OCI-LY1 (cell line): Measurements from ENCODE around the gene B3GNT2.

Source experiments
- H2AFZ ChIP-seq: fragments of 200-600 bp; sonication (generic), shearing (Covaris generic); 2 replicates; pipeline ENCODE4 v1.6.0; 2014; ENCODE audit warnings: antibody characterized with exemption, mild to moderate bottlenecking, low read length
- H3F3A ChIP-seq: fragments of 200-600 bp; sonication (generic), shearing (Covaris generic); 2 replicates; pipeline ENCODE4 v1.6.0; 2014; ENCODE audit warnings: mild to moderate bottlenecking, antibody characterized with exemption, low read length, moderate library complexity; ENCODE audit not compliant: insufficient read depth
- H3K27ac ChIP-seq: fragments of 200-600 bp; sonication (generic); 2 replicates; pipeline ENCODE4 v1.5.1; 2014; ENCODE audit warnings: low read length, mixed run types, mild to moderate bottlenecking, low read depth; ENCODE audit not compliant: poor library complexity, severe bottlenecking
- H3K27me3 ChIP-seq: fragments of 200-600 bp; sonication (generic); 2 replicates; pipeline ENCODE4 v1.6.0; 2014; ENCODE audit warnings: antibody characterized with exemption, mild to moderate bottlenecking, low read length, moderate library complexity; ENCODE audit not compliant: insufficient read depth
- H3K36me3 ChIP-seq: fragments of 200-600 bp; sonication (generic); 2 replicates; pipeline ENCODE4 v1.6.1; 2014; ENCODE audit warnings: mild to moderate bottlenecking, antibody characterized with exemption, low read length, moderate library complexity, mixed read lengths; ENCODE audit not compliant: insufficient read depth
- H3K4me1 ChIP-seq: fragments of 200-600 bp; sonication (generic); 2 replicates; pipeline ENCODE4 v1.5.1; 2014; ENCODE audit warnings: mild to moderate bottlenecking, low read length, moderate library complexity; ENCODE audit not compliant: insufficient read depth, severe bottlenecking
- H3K4me2 ChIP-seq: fragments of 200-600 bp; sonication (generic), shearing (Covaris generic); 2 replicates; pipeline ENCODE4 v1.6.1; 2014; ENCODE audit warnings: low read length
- H3K4me3 ChIP-seq: fragments of 200-600 bp; sonication (generic); 2 replicates; pipeline ENCODE4 v1.5.1; 2014; ENCODE audit warnings: low read length, low read depth, mild to moderate bottlenecking, mixed read lengths; ENCODE audit not compliant: poor library complexity, severe bottlenecking
- H3K79me2 ChIP-seq: fragments of 200-600 bp; shearing (Covaris generic); 2 replicates; pipeline ENCODE4 v1.6.1; 2016; ENCODE audit warnings: mixed run types, low read length, mixed read lengths; ENCODE audit not compliant: insufficient read depth
- H3K9ac ChIP-seq: fragments of 200-600 bp; sonication (generic), shearing (Covaris generic); 2 replicates; pipeline ENCODE4 v1.6.1; 2014; ENCODE audit warnings: mild to moderate bottlenecking, low read length, mixed read lengths
- H3K9me2 ChIP-seq: fragments of 200-600 bp; sonication (generic), shearing (Covaris generic); 2 replicates; pipeline ENCODE4 v1.6.1; 2014; ENCODE audit warnings: low read depth, mild to moderate bottlenecking, low read length, mixed read lengths
- H3K9me3 ChIP-seq: fragments of 200-600 bp; shearing (Covaris generic); 2 replicates; pipeline ENCODE4 v1.6.1; 2014; ENCODE audit warnings: low read length, mixed read lengths
- H4K20me1 ChIP-seq: fragments of 200-600 bp; sonication (generic), shearing (Covaris generic); 2 replicates; pipeline ENCODE4 v1.6.0; 2016; ENCODE audit warnings: mild to moderate bottlenecking, low read length; ENCODE audit not compliant: insufficient read depth
- EZH2 ChIP-seq: fragments of 200-600 bp; sonication (generic), shearing (Covaris generic); IDR thresholded peaks from 2 replicates; pipeline ENCODE4 v1.8.0; 2017; ENCODE audit warnings: borderline replicate concordance, mixed run types, mild to moderate bottlenecking, antibody characterized with exemption, low read length, moderate library complexity, mixed read lengths
- TF ChIP-seq, protein P1 (sequence below): fragments of 200-600 bp; sonication (generic), shearing (Covaris generic); IDR thresholded peaks from 2 replicates; pipeline ENCODE4 v1.5.1; 2017; ENCODE audit warnings: mild to moderate bottlenecking, antibody characterized with exemption, low read length, moderate library complexity, mixed read lengths

B3GNT2 gene

DNA sequence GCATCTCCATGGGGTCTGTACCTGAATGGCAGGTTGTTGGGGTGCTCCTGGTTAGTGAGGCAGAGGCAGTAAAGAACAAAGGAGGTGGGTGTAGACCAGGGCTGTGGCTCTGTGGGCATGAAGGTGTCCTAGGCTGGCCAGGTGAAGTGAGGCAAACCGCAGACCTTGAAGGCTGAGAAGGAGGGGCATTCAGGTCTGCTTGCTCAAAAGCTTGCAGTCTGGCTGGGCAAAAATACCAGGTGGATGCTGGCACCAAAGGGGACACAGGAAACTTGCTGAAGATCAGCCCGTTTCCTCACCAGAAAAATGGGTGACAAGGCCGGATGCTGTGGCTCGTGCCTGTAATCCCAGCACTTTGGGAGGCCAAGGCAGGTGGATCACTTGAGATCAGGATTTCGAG, 6.7 kb upstream of the B3GNT2 start:
- H3K27ac ChIP-seq, result no peak overlapping the region
- TF ChIP-seq, protein P1, sequence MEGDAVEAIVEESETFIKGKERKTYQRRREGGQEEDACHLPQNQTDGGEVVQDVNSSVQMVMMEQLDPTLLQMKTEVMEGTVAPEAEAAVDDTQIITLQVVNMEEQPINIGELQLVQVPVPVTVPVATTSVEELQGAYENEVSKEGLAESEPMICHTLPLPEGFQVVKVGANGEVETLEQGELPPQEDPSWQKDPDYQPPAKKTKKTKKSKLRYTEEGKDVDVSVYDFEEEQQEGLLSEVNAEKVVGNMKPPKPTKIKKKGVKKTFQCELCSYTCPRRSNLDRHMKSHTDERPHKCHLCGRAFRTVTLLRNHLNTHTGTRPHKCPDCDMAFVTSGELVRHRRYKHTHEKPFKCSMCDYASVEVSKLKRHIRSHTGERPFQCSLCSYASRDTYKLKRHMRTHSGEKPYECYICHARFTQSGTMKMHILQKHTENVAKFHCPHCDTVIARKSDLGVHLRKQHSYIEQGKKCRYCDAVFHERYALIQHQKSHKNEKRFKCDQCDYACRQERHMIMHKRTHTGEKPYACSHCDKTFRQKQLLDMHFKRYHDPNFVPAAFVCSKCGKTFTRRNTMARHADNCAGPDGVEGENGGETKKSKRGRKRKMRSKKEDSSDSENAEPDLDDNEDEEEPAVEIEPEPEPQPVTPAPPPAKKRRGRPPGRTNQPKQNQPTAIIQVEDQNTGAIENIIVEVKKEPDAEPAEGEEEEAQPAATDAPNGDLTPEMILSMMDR, result no peak
- no peak for TF ChIP-seq EZH2
- H3K9me2 ChIP-seq, result no peaks in the 10 kb centered on the region
- H3F3A ChIP-seq, result no peaks in the 10 kb centered on the region
- H2AFZ ChIP-seq, result no peak overlapping the region
- no peaks in the 10 kb centered on the region for H3K79me2 ChIP-seq
- H3K4me2 ChIP-seq, result no peak overlapping the region
- H3K4me1 ChIP-seq, result peaks cover 34% of the 10 kb centered on the region
- no peaks in the 10 kb centered on the region for H3K27me3 ChIP-seq
- H3K36me3 ChIP-seq, result no peaks in the 10 kb centered on the region
- H3K4me3 ChIP-seq, result no peak overlapping the region
- H3K9me3 ChIP-seq, result no peaks in the 10 kb centered on the region
- no peaks in the 10 kb centered on the region for H4K20me1 ChIP-seq
- no peak overlapping the region for H3K9ac ChIP-seq

DNA sequence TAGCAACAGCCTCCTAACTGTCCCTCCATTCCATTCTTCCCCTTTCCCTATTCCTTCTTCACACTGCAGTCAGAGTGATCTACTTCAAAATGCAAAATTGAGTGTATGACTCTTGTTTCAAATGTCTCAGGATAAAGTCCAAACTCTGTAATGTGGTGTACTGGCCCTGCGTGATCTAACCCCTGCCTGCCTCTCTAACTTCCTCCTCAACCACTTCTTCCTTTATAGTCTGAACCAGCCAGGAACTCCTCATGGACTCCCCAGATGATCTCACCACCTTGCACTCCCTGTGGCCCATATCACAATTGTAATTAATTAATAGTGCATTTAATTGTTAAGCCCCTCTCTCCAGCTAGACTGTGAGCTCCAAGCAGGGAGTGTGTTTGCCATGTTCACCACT, 3.1 kb upstream of the B3GNT2 start:
- H3K27me3 ChIP-seq, result no peaks in the 10 kb centered on the region
- TF ChIP-seq, protein P1, result no peak
- no peak for TF ChIP-seq EZH2
- no peaks in the 10 kb centered on the region for H3K9me2 ChIP-seq
- peaks cover 15% of the 10 kb centered on the region for H3K79me2 ChIP-seq
- H3K27ac ChIP-seq, result peak overlapping the region; percentile 38
- H3F3A ChIP-seq, result no peaks in the 10 kb centered on the region
- H3K9ac ChIP-seq, result no peak overlapping the region
- no peak overlapping the region for H3K4me3 ChIP-seq
- peaks cover 42% of the 10 kb centered on the region for H3K4me1 ChIP-seq
- peaks cover 6% of the 10 kb centered on the region; the same call in 1 of the 2 replicates for H3K36me3 ChIP-seq
- no peaks in the 10 kb centered on the region for H4K20me1 ChIP-seq
- H3K9me3 ChIP-seq, result no peaks in the 10 kb centered on the region
- H2AFZ ChIP-seq, result no peak overlapping the region
- no peak overlapping the region for H3K4me2 ChIP-seq

DNA sequence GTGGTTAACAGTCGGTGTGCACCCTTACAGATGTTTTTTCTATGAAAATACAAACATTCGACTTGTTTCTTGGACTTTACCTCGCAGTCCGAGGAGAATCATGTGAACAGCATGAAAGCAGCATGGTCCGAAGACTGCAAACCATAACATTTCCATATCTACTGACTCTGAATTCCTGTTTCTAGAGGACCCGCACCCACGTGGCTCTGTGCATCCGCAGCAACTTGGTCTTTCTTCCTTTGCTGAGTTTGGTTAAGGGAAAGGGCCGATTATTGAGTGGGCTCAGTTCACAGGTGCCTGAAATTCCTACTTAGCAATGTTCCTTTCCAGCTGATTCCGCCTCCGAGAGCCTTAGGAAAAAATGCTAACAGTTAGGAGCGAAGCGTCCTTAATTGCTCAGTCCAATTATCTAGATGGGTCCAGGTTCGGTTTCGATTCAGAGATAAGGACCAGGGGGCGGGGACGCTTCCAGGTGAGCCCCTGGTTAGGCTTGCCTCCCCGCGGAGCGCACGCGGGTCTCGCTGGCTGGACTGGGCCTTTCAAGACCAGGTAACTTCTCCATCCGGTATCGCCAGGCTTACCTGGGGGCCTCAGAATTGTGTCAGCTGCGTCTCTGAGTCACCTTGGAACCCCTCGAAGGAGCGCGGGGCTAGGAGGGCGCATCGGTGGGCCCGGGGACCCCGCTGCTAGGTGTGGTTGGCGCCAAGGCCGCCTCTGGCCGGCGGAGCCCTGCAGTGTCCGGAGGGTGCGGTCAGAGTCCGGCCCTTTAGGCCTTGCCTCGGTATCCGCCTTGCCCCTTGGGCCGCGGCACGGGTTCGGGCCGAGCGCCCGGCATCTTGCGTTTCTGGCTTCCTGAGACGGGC, 1.1 kb upstream of the B3GNT2 start:
- TF ChIP-seq EZH2, result no peak
- TF ChIP-seq, protein P1, result no peak
- no peaks in the 10 kb centered on the region for H4K20me1 ChIP-seq
- no peaks in the 10 kb centered on the region for H3F3A ChIP-seq
- no peaks in the 10 kb centered on the region for H3K9me3 ChIP-seq
- H3K27ac ChIP-seq, result peak overlapping the region; percentile 74
- peaks cover 35% of the 10 kb centered on the region for H3K79me2 ChIP-seq
- H3K9ac ChIP-seq, result peak overlapping the region; percentile 73
- H3K27me3 ChIP-seq, result no peaks in the 10 kb centered on the region
- H2AFZ ChIP-seq, result no peak overlapping the region
- peak overlapping the region; percentile 99 for H3K4me3 ChIP-seq
- H3K4me1 ChIP-seq, result peaks cover 52% of the 10 kb centered on the region
- H3K4me2 ChIP-seq, result peak overlapping the region; percentile 98
- no peaks in the 10 kb centered on the region for H3K9me2 ChIP-seq
- peaks cover 11% of the 10 kb centered on the region; the same call in 1 of the 2 replicates for H3K36me3 ChIP-seq
